MM.1S (cell line): ENCODE results near the gene STARD3.

Experiments used
- DNase-seq: peaks from one replicate; pipeline ENCODE4 v3.0.0-alpha.2; 2015
- H2AFZ ChIP-seq: fragments of 300-600 bp; sonication (generic); 2 replicates; pipeline ENCODE4 v1.6.0; 2016; ENCODE audit warnings: antibody characterized with exemption, low read length
- H3F3A ChIP-seq: fragments of 300-600 bp; sonication (generic); 2 replicates; pipeline ENCODE4 v1.6.1; 2016; ENCODE audit warnings: mild to moderate bottlenecking, antibody characterized with exemption, low read length, moderate library complexity, mixed read lengths; ENCODE audit not compliant: insufficient read depth
- H3K27ac ChIP-seq: fragments of 300-600 bp; sonication (generic); 2 replicates; pipeline ENCODE4 v1.5.1; 2016; ENCODE audit warnings: mild to moderate bottlenecking, low read length
- H3K27me3 ChIP-seq: fragments of 300-600 bp; sonication (generic); replicated peaks from 2 replicates; pipeline ENCODE4 v1.6.0; 2016; ENCODE audit warnings: low read length; ENCODE audit not compliant: insufficient read depth
- H3K36me3 ChIP-seq: fragments of 300-600 bp; sonication (generic); replicated peaks from 2 replicates; pipeline ENCODE4 v1.6.1; 2016; ENCODE audit warnings: mild to moderate bottlenecking, low read length, mixed read lengths; ENCODE audit not compliant: insufficient read depth
- H3K4me1 ChIP-seq: fragments of 300-600 bp; sonication (generic); 2 replicates; pipeline ENCODE4 v1.6.1; 2016; ENCODE audit warnings: low read length, mixed read lengths
- H3K4me2 ChIP-seq: fragments of 300-600 bp; sonication (generic); 2 replicates; pipeline ENCODE4 v1.6.0; 2016; ENCODE audit warnings: low read depth, low read length
- H3K4me3 ChIP-seq: fragments of 300-600 bp; sonication (generic); 2 replicates; pipeline ENCODE4 v1.5.1; 2016; ENCODE audit warnings: low read length, mixed read lengths
- H3K79me2 ChIP-seq: fragments of 300-600 bp; sonication (generic); 2 replicates; pipeline ENCODE4 v1.6.1; 2016; ENCODE audit warnings: mixed run types, low read length, mixed read lengths
- H3K9ac ChIP-seq: fragments of 300-600 bp; sonication (generic); 2 replicates; pipeline ENCODE4 v1.6.1; 2016; ENCODE audit warnings: low read length, mixed read lengths
- H3K9me2 ChIP-seq: fragments of 300-600 bp; sonication (generic); replicated peaks from 2 replicates; pipeline ENCODE4 v1.6.1; 2016; ENCODE audit warnings: mild to moderate bottlenecking, low read length, mixed read lengths; ENCODE audit not compliant: insufficient read depth
- H3K9me3 ChIP-seq: fragments of 300-600 bp; sonication (generic); replicated peaks from 2 replicates; pipeline ENCODE4 v1.6.1; 2016; ENCODE audit warnings: mild to moderate bottlenecking, low read length, mixed read lengths; ENCODE audit not compliant: insufficient read depth
- H4K20me1 ChIP-seq: fragments of 300-600 bp; sonication (generic); 2 replicates; pipeline ENCODE4 v1.6.1; 2016; ENCODE audit warnings: mild to moderate bottlenecking, low read length, moderate library complexity, mixed read lengths; ENCODE audit not compliant: insufficient read depth
- EZH2 ChIP-seq: fragments of 300-600 bp; sonication (generic); optimal IDR thresholded peaks from 2 replicates; pipeline ENCODE3; 2017; ENCODE audit warnings: low read depth, mild to moderate bottlenecking, antibody characterized with exemption, low read length, mixed read lengths
- EZH2phosphoT487 ChIP-seq: fragments of 300-600 bp; sonication (generic); IDR thresholded peaks from 2 replicates; pipeline ENCODE4 v1.6.1; 2018; ENCODE audit warnings: antibody characterized with exemption, low read length
- TF ChIP-seq, protein P1 (sequence below): fragments of 300-600 bp; sonication (generic); IDR thresholded peaks from 2 replicates; pipeline ENCODE4 v1.5.1; 2016; ENCODE audit warnings: antibody characterized with exemption, low read length, mixed read lengths

Gene STARD3

DNA sequence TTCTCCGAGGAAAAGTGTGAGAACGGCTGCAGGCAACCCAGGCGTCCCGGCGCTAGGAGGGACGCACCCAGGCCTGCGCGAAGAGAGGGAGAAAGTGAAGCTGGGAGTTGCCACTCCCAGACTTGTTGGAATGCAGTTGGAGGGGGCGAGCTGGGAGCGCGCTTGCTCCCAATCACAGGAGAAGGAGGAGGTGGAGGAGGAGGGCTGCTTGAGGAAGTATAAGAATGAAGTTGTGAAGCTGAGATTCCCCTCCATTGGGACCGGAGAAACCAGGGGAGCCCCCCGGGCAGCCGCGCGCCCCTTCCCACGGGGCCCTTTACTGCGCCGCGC, 62.8 kb downstream of the STARD3 start, which contains the start of gene ERBB2:
Gene ERBB2, plus strand, starts transcription at position 247 of the 330 bp plus-strand sequence. CDS start 175 bp downstream, outside the sequence.
- Histone ChIP-seq H3K27ac (no peak within 1 kb of the TSS), H3K79me2 (no peaks in the 10 kb centered on the region)

DNA sequence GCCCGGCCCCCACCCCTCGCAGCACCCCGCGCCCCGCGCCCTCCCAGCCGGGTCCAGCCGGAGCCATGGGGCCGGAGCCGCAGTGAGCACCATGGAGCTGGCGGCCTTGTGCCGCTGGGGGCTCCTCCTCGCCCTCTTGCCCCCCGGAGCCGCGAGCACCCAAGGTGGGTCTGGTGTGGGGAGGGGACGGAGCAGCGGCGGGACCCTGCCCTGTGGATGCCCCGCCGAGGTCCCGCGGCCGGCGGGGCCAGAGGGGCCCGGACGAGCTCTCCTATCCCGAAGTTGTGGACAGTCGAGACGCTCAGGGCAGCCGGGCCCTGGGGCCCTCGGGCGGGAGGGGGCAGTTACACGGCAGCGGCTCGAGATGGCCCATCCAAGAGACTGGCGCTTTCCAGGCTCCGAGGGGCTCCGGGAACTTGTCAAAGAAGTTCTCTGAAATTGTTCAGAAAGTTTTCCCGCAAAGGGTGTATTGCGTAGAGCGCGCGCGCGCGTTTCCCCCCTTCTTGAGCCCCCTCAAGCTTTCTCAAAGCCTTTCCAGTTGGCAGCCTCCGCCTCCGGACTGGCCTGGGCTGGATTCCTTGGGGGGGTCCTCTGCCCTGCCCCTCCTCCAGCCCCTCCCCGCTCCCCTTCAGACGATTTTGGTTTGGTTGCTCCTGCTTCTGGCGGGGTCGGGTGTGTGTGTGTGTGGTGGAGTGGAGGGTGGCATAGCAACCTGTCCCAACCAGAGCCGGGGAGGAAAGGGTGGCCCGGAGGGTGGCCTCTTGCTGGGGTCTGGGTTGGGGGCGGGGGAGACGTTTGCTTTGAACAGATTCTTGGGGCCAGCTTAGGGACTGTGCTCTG, 63.4 kb downstream of the STARD3 start:
- Histone ChIP-seq H3K4me2 (no peak overlapping the region), H3K36me3 (no peaks in the 10 kb centered on the region), H3K9ac (no peak overlapping the region), H3K79me2 (no peaks in the 10 kb centered on the region), H4K20me1 (no peaks in the 10 kb centered on the region), H3K27me3 (no peaks in the 10 kb centered on the region), H3K9me2 (no peaks in the 10 kb centered on the region), H2AFZ (no peak overlapping the region), H3F3A (no peaks in the 10 kb centered on the region), H3K4me3 (no peak overlapping the region), H3K27ac (no peak overlapping the region), H3K9me3 (no peaks in the 10 kb centered on the region), H3K4me1 (peaks cover 17% of the 10 kb centered on the region)
- no peak for TF ChIP-seq EZH2
- no peak for TF ChIP-seq EZH2phosphoT487
- TF ChIP-seq, protein P1, sequence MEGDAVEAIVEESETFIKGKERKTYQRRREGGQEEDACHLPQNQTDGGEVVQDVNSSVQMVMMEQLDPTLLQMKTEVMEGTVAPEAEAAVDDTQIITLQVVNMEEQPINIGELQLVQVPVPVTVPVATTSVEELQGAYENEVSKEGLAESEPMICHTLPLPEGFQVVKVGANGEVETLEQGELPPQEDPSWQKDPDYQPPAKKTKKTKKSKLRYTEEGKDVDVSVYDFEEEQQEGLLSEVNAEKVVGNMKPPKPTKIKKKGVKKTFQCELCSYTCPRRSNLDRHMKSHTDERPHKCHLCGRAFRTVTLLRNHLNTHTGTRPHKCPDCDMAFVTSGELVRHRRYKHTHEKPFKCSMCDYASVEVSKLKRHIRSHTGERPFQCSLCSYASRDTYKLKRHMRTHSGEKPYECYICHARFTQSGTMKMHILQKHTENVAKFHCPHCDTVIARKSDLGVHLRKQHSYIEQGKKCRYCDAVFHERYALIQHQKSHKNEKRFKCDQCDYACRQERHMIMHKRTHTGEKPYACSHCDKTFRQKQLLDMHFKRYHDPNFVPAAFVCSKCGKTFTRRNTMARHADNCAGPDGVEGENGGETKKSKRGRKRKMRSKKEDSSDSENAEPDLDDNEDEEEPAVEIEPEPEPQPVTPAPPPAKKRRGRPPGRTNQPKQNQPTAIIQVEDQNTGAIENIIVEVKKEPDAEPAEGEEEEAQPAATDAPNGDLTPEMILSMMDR, result no peak
- no peak for DNase-seq

More for the DNA sequence above, 62.8 kb downstream of the STARD3 start, which contains the start of gene ERBB2:
- no peaks in the 10 kb centered on the region for H3K36me3 ChIP-seq
- no peak within 1 kb of the TSS for H3K9ac ChIP-seq
- H3K4me2 ChIP-seq, result no peak within 1 kb of the TSS
- no peak within 1 kb of the TSS for H2AFZ ChIP-seq
- H3F3A ChIP-seq, result no peaks in the 10 kb centered on the region
- peaks cover 17% of the 10 kb centered on the region for H3K4me1 ChIP-seq
- H4K20me1 ChIP-seq, result no peaks in the 10 kb centered on the region
- no peaks in the 10 kb centered on the region for H3K9me3 ChIP-seq
- no peak within 1 kb of the TSS for H3K4me3 ChIP-seq
- DNase-seq, result no peak
- TF ChIP-seq, protein P1, result no peak
- TF ChIP-seq EZH2, result no peak
- H3K27me3 ChIP-seq, result no peaks in the 10 kb centered on the region
- no peaks in the 10 kb centered on the region for H3K9me2 ChIP-seq

DNA sequence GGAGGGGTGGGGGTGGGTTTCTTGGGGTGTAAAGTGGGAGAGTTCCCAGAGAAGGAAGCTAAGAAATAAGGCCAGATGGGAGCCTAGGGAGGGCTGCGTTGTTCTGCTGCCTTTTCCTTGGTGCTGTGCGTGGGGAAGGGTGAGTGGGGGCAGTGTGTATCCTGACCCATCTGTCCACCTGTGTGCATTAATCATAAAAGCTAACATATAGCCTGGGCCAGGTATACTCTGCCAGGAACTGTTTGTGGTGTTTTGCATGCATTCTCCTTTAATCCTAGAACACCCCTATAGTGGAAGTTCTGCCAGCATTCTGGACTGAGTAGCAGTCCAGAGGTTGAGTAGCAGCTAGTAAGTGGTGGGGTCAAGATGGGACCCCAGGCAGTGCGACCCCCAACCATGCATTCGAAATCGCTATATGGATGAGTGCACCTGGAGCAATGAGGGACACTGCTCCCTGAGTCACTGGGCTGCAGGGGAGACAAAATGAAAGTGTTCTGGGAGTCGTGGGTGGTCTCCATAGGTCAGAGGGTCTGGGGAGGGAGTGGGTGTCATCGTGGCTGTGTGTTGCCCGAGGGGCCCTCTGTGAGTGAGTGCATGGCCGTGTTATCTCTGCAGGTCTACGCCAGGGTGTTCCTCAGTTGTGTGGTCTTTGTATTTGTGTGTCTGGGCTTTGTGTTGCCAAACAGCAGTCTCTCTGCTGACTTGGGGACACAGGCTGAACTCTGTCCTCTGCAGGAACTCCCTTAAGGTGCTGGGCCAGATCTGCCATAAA, 64.3 kb downstream of the STARD3 start:
- no peaks in the 10 kb centered on the region for H3K36me3 ChIP-seq
- H4K20me1 ChIP-seq, result no peaks in the 10 kb centered on the region
- H2AFZ ChIP-seq, result no peak overlapping the region
- no peak for DNase-seq
- H3K9me2 ChIP-seq, result no peaks in the 10 kb centered on the region
- H3K9ac ChIP-seq, result no peak overlapping the region
- no peaks in the 10 kb centered on the region for H3K9me3 ChIP-seq
- H3K27me3 ChIP-seq, result no peaks in the 10 kb centered on the region
- no peaks in the 10 kb centered on the region for H3K79me2 ChIP-seq
- peaks cover 17% of the 10 kb centered on the region for H3K4me1 ChIP-seq
- H3F3A ChIP-seq, result no peaks in the 10 kb centered on the region
- no peak overlapping the region for H3K4me2 ChIP-seq
- TF ChIP-seq EZH2phosphoT487, result no peak
- TF ChIP-seq, protein P1, result no peak
- H3K27ac ChIP-seq, result no peak overlapping the region
- no peak overlapping the region for H3K4me3 ChIP-seq
